GM21619 (cell line): Measurements from ENCODE around the gene TRIM45.
"Not testable (repeated sequence)": the region's sequence is repeated elsewhere in the genome, so short reads cannot be mapped to it uniquely, and the experiment has no call there.

Source experiments
- ATAC-seq: cut with Tn5 transposase; IDR thresholded peaks from one replicate; pipeline ENCODE4 v1.9.1; 2021; ENCODE audit not compliant: unreplicated experiment

Gene TRIM45

DNA sequence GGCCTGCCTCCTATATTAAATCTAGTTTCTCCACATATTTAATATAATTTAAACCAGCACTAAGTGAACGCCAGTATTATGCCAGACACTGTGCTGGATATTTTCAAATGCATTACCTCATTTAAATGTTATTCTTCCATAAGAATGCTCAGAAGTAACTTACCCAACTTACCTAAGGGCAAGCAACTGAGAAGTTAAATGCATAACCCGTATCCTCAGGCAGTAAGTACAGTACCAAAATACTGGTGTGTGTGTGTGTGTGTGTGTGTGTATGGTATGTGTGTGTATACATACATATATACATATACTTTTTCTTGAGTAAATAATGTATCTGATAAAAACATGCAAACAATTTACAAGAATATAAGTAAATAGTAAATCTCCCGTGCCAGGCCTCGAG lies 9.0 kb upstream of the TRIM45 start:
- ATAC-seq, result no peak

- ATAC-seq, result no peak
Observed at GRCh38 chr1:117128323-117129079, 7.0 kb upstream of the TRIM45 start.

GRCh38 chr1:117127795-117128194 lies 6.2 kb upstream of the TRIM45 start:
- ATAC-seq, result no peak

DNA sequence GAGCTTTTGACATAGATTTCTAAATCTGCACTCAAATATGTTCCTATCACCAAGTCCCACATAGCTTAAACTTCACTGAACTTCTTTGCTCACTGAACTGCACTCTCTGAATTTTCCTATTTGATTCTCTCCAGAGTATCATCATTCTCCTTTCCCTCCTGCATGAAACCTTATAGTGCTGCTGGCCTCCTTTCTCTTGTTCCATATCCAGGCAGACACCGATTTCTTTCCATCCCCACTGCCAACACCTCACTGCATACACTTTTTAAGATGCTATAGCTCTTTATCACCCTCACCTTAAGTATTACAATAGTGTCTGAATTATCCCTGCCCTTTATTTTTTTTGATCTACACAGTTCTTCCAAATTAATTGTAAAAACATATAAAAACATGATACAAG lies 3.1 kb upstream of the TRIM45 start:
- ATAC-seq, result no peak

- ATAC-seq, result no peak
Observed at GRCh38 chr1:117123274-117123673, 1.7 kb upstream of the TRIM45 start.

- ATAC-seq, result no peak
Observed at GRCh38 chr1:117122330-117123025, 929 bp upstream of the TRIM45 start.

- ATAC-seq, result no peak
Observed at GRCh38 chr1:117120774-117121588, 568 bp downstream of the TRIM45 start.

DNA sequence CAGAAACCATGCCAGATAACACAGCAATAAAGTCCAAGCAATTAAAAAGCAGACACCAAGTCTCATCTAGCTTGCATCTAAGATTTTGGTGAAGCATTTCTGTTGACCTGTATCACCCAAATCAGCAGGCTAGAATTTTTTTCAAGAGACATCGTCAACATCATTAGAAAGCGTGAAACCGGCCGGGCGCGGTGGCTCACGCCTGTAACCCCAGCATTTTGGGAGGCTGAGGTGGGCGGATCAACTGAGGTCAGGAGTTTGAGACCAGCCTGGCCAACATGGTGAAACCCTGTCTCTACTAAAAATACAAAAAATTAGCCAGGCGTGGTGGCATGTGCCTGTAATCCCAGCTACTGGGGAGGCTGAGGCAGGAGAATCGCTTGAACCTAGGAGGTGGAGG lies 2.4 kb downstream of the TRIM45 start:
- ATAC-seq, result not testable (repeated sequence)

DNA sequence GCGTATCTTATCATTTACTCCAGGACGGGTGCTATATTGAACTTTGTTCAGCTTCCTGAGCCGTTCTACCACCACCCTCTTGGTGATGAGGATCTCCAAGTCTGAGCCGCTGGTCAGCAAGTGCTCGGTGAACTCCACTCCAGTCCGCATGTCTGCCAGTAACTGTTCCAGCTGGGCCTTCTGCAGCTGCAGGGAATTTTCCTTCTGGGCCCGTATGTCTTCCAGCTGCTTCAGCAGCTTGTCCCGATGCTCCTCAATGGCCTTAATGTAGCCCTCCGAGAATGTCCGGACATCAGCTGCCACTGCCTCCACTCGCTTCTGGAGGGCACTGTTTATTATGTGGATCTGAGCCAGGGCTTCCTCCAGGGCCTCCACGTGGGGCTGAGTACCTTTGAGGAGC lies 3.4 kb downstream of the TRIM45 start:
- no peak for ATAC-seq

GRCh38 chr1:117117697-117118096 lies 3.9 kb downstream of the TRIM45 start:
- no peak for ATAC-seq

DNA sequence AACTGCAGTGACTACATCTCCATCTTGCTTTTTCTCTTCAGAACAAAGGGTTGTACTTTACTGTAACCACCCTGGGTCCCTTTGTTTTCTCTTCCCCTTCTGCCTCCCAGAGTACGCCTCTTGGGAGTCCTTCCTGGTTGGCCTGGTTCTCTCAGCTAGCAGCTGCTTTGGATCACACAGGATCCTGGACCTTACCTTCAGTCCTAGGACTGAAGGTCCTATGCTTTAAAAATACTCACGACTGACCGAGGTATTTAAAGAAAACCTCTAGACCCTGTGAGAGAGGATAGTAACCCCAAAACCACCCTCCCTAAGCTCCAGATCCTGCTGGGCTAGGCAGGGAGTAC lies 4.8 kb downstream of the TRIM45 start:
- no peak for ATAC-seq

- ATAC-seq, result no peak
Observed at GRCh38 chr1:117116090-117116783, 5.3 kb downstream of the TRIM45 start.

DNA sequence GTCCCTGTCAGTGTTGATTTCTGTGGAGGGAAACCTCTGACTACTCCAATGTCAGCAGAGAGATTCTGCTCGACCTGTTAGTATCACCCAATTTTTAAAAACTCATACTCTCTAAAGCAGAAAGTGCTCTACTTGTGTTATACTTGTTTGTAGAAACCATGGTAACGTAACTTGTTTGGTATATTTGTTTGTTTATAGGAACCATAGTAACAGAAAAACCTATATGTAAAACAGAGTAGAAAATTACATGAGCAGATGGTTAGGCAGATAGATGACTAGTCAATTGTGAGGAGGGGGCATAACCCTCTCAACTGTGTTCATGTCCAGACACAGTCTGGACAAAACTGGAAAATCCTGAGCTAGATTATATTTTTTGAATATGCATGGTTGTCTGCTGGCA lies 6.7 kb downstream of the TRIM45 start:
- ATAC-seq, result no peak

- no peak for ATAC-seq
Observed at GRCh38 chr1:117113199-117113598, 8.3 kb downstream of the TRIM45 start.

DNA sequence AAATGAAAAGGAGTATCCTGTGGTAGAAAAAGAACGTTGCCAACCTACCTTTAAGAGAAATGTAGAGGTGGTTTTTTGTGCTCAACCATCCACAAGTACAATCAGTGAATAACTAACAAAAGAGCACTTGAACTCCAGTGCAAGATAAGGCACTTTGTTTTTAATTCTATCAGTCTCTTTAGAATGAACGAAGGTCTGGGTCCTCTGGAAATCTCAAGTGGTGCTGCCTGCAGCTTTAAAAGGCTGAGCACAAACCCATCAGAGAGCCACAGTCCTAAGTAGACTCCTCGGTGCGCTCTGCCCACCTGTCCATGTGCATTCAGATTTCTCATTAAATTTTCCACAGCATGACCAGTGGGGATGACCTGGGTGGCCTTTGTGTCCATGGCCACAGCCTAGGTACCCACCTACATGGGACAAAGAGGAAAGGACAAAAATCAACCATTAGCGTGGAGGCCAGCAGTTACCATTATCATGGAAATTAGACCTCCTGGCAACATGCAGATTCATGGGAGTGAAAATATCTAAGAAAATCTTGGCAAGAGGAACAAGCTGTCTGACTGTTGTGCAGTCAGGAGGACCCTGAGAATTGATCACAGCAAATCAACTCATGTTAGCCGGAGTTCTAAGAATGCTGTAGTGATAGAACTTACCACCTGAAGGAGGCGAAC lies 9.4 kb downstream of the TRIM45 start:
- ATAC-seq, result no peak

- no peak for ATAC-seq
Observed at GRCh38 chr1:117110774-117111173, 10.8 kb downstream of the TRIM45 start.

DNA sequence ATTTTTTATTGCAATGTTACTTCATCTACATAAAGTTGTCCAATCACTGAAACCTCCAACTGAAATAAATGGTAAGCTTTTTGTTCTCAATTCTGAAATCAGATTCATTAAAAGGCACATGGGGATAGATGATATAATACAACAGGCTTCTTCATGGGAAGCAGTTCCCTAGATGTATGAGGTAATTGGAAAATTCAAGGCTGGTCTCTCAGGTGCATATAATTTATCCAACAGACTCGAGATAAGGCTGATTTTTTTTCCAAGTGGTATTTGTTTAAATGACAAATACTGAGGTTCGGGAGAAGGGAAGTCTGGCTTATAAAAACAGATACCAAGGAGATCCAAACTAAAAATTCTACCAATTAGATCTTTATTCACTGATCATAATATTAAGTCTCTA lies 14.2 kb downstream of the TRIM45 start:
- no peak for ATAC-seq

DNA sequence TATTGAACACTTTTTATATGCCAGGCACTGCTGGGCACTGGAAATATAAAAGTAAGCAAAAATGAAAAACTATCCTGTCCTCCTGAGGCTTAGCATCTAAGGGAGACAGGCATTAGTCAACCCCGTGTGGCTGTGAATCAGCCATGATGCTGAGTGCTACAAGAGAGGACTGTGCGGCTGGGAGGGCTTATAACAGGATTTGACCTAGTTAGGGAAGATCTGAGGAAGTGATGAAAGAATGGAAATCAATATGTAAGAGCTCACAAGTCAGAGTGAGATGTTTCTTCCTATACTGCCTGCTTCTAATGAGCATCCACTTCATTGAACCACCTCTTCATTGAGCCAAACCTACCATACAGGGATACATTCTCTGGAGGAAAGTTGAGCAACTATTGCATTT lies 15.1 kb downstream of the TRIM45 start:
- ATAC-seq, result no peak

DNA sequence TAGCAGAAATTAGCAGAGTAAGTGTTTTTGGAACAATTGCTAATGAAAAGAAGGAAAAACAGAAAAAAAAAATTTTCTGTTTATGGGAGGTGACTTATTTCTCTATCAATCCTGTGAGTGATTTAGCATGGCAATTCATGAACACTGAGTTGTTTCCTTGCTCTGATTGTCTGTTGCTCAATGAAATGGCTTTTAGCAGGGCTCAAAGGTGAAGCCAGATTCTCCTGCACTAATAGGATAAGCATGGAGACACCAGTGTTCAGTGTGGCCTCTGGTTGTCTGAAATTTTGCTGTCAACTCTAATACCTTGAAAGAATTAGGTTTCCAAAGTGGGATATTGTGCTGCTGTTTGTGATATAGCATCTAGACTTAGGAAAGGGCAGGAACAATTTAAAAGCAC lies 15.8 kb downstream of the TRIM45 start:
- ATAC-seq, result no peak

GRCh38 chr1:117104986-117105385 lies 16.6 kb downstream of the TRIM45 start:
- no peak for ATAC-seq

DNA sequence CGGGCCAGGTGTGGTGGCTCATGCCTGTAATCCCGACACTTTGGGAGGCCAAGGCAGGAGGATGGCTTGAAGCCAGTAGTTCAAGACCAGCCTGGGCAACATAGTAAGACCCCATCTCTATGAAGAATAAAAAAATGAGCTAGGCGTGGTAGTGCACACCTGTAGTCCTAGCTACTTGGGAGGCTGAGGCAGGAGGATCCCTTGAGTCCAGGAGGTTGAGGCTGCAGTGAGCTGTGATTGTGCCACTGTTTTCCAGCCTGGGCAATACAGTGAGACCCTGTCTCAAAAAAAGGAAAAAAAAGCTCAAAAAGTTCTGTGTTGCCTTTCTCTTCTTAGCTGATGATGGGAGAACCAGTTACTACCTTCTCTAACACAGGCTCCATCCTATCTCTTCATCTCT lies 19.7 kb downstream of the TRIM45 start:
- not testable (repeated sequence) for ATAC-seq
